C4-2B (cell line): ENCODE measurements around the gene SCTR.

Source experiments
- CTCF ChIP-seq: fragments of 450-650 bp; conservative IDR thresholded peaks from 2 replicates; pipeline ENCODE4 v1.5.1; 2017; ENCODE audit warnings: mild to moderate bottlenecking
- ZFX ChIP-seq: fragments of 450-650 bp; IDR thresholded peaks from 2 replicates; pipeline ENCODE4 v1.6.1; 2017

- TF ChIP-seq CTCF: no peak
- TF ChIP-seq ZFX: no peak
These were observed 12.4 kb upstream of the SCTR start for GRCh38 chr2:119536707-119537106.
